ENCODE measurements around the gene RGL2. TPM values are rescaled to one million over a fixed set of nuclear protein-coding genes. Genes with fewer than 3 reads are reported as not detected.
A peak's percentile ranks its signal among the peaks of the same experiment; 100 is the strongest.

RGL2 gene
- total and polyA plus RNA-seq, 2 of the 13 experiments (the other 11 are each of a cell fraction or from before 2014, with no cell fraction given) = 22.9 to 47.4 TPM

DNA sequence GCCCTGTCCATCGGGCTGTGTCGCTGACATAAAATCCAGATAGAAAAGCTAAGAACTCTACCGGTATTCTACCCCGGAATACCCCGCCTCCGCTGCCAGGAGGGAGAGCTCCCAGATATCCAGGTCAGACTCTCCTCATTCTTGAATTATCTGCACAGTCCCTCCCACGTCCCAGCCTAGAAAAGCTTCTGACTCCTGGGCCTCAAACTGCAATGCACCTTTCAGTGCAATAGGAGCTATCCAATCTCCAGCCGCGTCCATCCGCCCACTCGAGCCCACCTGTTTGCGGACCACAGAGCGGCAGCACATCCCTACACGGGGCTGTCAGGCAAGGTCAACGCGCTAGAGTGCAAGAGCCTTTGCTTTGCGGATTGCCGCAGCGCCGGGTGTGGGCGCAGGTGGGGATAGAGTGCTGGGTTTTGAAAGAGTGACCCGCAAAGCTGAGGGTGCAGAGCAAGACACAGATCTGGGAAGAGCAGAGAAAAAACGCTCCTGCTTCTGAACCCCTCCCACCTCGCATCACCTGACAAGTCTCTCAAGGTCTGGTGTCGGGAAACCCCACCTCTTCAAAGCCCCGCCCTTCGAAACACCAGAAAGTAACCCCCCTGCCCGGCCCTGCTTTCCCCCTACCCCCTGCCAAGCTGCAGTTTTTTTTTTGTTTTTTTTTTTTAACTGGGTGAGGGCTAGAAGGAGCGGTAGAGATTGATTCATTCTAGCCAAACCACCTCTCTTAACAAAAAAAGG lies 13.8 kb upstream of the RGL2 start (continued):
- TF ChIP-seq PAXIP1 (CRISPR knock-in tag; conservative IDR thresholded peaks at IDR 0.05) (no peak; the same call in 1 of the 2 replicates), SALL1 (CRISPR knock-in tag; IDR thresholded peaks at IDR 0.05) (peak; percentile 72), ZNF280D (CRISPR knock-in tag; IDR thresholded peaks at IDR 0.05) (no peak), ZNF138 (CRISPR knock-in tag; IDR thresholded peaks at IDR 0.05; ENCODE audit: low read depth) (0 out of 2 replicates have a peak, but pooled peaks have one; percentile 68), ZNF205 (CRISPR knock-in tag; IDR thresholded peaks at IDR 0.05) (peak; percentile 80; the same call in 1 of the 2 replicates), AFF4 (CRISPR knock-in tag; IDR thresholded peaks at IDR 0.05) (0 out of 2 replicates have a peak, but pooled peaks have one; percentile 38), HNRNPLL (IDR thresholded peaks at IDR 0.05; ENCODE audit: low read depth, low read length, poor library complexity, severe bottlenecking) (peak; percentile 70), ZNF333 (CRISPR knock-in tag; IDR thresholded peaks at IDR 0.05; ENCODE audit: borderline replicate concordance) (peak; percentile 47; the same call in 1 of the 2 replicates)
- TF ChIP-seq, protein P1, sequence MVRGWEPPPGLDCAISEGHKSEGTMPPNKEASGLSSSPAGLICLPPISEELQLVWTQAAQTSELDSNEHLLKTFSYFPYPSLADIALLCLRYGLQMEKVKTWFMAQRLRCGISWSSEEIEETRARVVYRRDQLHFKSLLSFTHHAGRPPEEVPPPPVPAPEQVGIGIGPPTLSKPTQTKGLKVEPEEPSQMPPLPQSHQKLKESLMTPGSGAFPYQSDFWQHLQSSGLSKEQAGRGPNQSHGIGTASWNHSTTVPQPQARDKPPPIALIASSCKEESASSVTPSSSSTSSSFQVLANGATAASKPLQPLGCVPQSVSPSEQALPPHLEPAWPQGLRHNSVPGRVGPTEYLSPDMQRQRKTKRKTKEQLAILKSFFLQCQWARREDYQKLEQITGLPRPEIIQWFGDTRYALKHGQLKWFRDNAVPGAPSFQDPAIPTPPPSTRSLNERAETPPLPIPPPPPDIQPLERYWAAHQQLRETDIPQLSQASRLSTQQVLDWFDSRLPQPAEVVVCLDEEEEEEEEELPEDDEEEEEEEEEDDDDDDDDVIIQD (CRISPR knock-in tag; IDR thresholded peaks at IDR 0.05; ENCODE audit: low read depth) = no peak
- TF ChIP-seq, protein P2, sequence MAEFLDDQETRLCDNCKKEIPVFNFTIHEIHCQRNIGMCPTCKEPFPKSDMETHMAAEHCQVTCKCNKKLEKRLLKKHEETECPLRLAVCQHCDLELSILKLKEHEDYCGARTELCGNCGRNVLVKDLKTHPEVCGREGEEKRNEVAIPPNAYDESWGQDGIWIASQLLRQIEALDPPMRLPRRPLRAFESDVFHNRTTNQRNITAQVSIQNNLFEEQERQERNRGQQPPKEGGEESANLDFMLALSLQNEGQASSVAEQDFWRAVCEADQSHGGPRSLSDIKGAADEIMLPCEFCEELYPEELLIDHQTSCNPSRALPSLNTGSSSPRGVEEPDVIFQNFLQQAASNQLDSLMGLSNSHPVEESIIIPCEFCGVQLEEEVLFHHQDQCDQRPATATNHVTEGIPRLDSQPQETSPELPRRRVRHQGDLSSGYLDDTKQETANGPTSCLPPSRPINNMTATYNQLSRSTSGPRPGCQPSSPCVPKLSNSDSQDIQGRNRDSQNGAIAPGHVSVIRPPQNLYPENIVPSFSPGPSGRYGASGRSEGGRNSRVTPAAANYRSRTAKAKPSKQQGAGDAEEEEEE (CRISPR knock-in tag; IDR thresholded peaks at IDR 0.05; ENCODE audit: borderline replicate concordance) = 0 out of 2 replicates have a peak, but pooled peaks have one; percentile 0

All from HepG2 (cell line).